Testis (tissue), 5 donors: ENCODE results near the gene LMO2. TPM values are rescaled to one million over a fixed set of nuclear protein-coding genes. Genes with fewer than 3 reads are reported as not detected.

Experiments used
- DNase-seq: peaks from one replicate; pipeline ENCODE4 v3.0.0-alpha.2; 2019
- H3K27ac ChIP-seq, 2 donors: fragments of 200-600 bp; sonication (generic); one replicate each; pipeline ENCODE4 v1.5.1; 2019
- H3K27me3 ChIP-seq: fragments of 200-600 bp; sonication (generic); one replicate; pipeline ENCODE4 v1.5.1; 2019
- H3K36me3 ChIP-seq: fragments of 200-600 bp; sonication (generic); one replicate; pipeline ENCODE4 v1.5.1; 2017; ENCODE audit warnings: low read depth; ENCODE audit errors: missing control alignments
- H3K4me1 ChIP-seq: fragments of 200-600 bp; sonication (generic); one replicate; pipeline ENCODE4 v1.5.1; 2019
- H3K4me3 ChIP-seq, 2 donors: fragments of 200-600 bp; sonication (generic); one replicate each; pipeline ENCODE4 v1.5.1; 2017 to 2019
- H3K9me3 ChIP-seq: fragments of 200-600 bp; sonication (generic); one replicate; pipeline ENCODE4 v1.5.1; 2017
- CTCF ChIP-seq, 3 experiments: fragments of 450-650 bp in 2 of 3; fragments of 200-600 bp in 1 of 3; sonication (generic) in 1 of 3; IDR thresholded peaks; one replicate each; pipeline ENCODE4 v1.5.1; 2016 to 2019; ENCODE audit warnings: antibody characterized with exemption in 3 of 3, mild to moderate bottlenecking in 2 of 3, moderate library complexity in 1 of 3
- POLR2A ChIP-seq: fragments of 450-650 bp; IDR thresholded peaks from one replicate; pipeline ENCODE4 v1.6.1; 2017; ENCODE audit warnings: antibody characterized with exemption, mild to moderate bottlenecking, moderate library complexity
- WGBS, 2 donors: methylation state at CpG; one replicate each; pipeline ENCODE4 v1.1.5; 2018; 5-methylcytosine and 5-hydroxymethylcytosine counted together
- intact Hi-C: fragments of 100-400 bp; cut with DNase I; formaldehyde crosslinking; loops from one replicate; pipeline ENCODE4 v1.15.1; 2023; ENCODE audit warnings: low total_unique reads
- long read RNA-seq, 2 donors: transcript quantifications; one replicate each; lab custom pipeline, GENCODE V29; 2026
- polyA plus RNA-seq: library from polyadenylated mRNA; stranded (reverse); fragments of 350-450 nt; fragmentation: Illumina TruSeq; extraction: RNeasy Lipid Tissue Mini Kit (QIAGEN cat#74804); gene quantifications from one replicate; pipeline ENCODE4 v1.2.3, GENCODE V29; 2014; ENCODE audit warnings: low read depth, low replicate concordance; ENCODE audit not compliant: insufficient read depth
- total RNA-seq, 2 donors: library from RNA; depleted of rRNA; stranded (reverse); fragments of >200 nt; gene quantifications; one replicate each; pipeline ENCODE4 v1.2.3, GENCODE V29; 2016

The LMO2 gene
- total RNA-seq: 1 to 10 TPM; 6.5 to 8.1 TPM
- polyA plus RNA-seq: 18.3 TPM
- long read RNA-seq, donor 1, transcript LMO2-202 (3 exons, 1,687 nt): major isoform, 20 of 35 reads
- long read RNA-seq, donor 1, partial matches to known transcripts: 0 of 35 reads
- long read RNA-seq, donor 1, other reads (novel, unspliced or antisense): 14 of 35 reads
- long read RNA-seq, donor 2, transcript LMO2-202 (3 exons, 1,687 nt): major isoform, 14 of 21 reads
- long read RNA-seq, donor 2, partial matches to known transcripts: 0 of 21 reads
- long read RNA-seq, donor 2, other reads (novel, unspliced or antisense): 7 of 21 reads

GRCh38 chr11:33891714-33892327 is at the start of gene LMO2:
TSS of gene LMO2 (minus strand) at chr11:33892076. CDS start at chr11:33869716, 22,360 bp downstream.
- Histone ChIP-seq H3K27me3 (no peaks in the 10 kb centered on the region), H3K36me3 (no peaks in the 10 kb centered on the region), H3K9me3 (no peaks in the 10 kb centered on the region), H3K4me3 (no peak within 1 kb of the TSS), H3K4me1 (no peaks in the 10 kb centered on the region), H3K27ac (no peak within 1 kb of the TSS)
- DNase-seq: no peak
- WGBS, 2 donors: 76 to 87% methylated on average over 9 of the region's 9 CpGs
- TF ChIP-seq CTCF (IDR thresholded peaks at IDR 0.05): no peak
- TF ChIP-seq POLR2A: no peak
- intact Hi-C loops: no loop called here

- DNase-seq: no peak
- Histone ChIP-seq H3K27ac (no peak overlapping the region), H3K27me3 (no peaks in the 10 kb centered on the region), H3K36me3 (no peaks in the 10 kb centered on the region), H3K4me1 (peaks cover 9% of the 10 kb centered on the region), H3K9me3 (no peaks in the 10 kb centered on the region), H3K4me3 (no peak overlapping the region)
- 78 to 87% methylated on average over 2 of the region's 2 CpGs for WGBS, 2 donors
- intact Hi-C loops: no loop called here
- TF ChIP-seq POLR2A (no peak), CTCF (IDR thresholded peaks at IDR 0.05) (no peak)
Measured at GRCh38 chr11:33940538-33940815, 48.6 kb upstream of the LMO2 start.

- 32 to 58% methylated on average over 15 of the region's 15 CpGs for WGBS, 2 donors
- no peaks in the 10 kb centered on the region for H3K36me3 ChIP-seq
- no peak overlapping the region for H3K4me3 ChIP-seq
- TF ChIP-seq POLR2A (no peak), CTCF (IDR thresholded peaks at IDR 0.05) (no peak)
- intact Hi-C loops: no loop called here
- no peak overlapping the region for H3K27ac ChIP-seq
- H3K4me1 ChIP-seq: peaks cover 9% of the 10 kb centered on the region
- H3K9me3 ChIP-seq: no peaks in the 10 kb centered on the region
- peak; percentile 45 for DNase-seq
- H3K27me3 ChIP-seq: no peaks in the 10 kb centered on the region
Measured at GRCh38 chr11:33936725-33937604, 45.1 kb upstream of the LMO2 start.

- no peak for DNase-seq
- H3K27me3 ChIP-seq: no peaks in the 10 kb centered on the region
- no peak overlapping the region for H3K4me3 ChIP-seq
- intact Hi-C loops: no loop called here
- no peaks in the 10 kb centered on the region for H3K36me3 ChIP-seq
- no peaks in the 10 kb centered on the region for H3K9me3 ChIP-seq
- 85 to 88% methylated on average over 14 of the region's 14 CpGs for WGBS, 2 donors
- TF ChIP-seq POLR2A (no peak), CTCF (IDR thresholded peaks at IDR 0.05) (no peak)
- no peak overlapping the region for H3K27ac ChIP-seq
- peaks cover 9% of the 10 kb centered on the region for H3K4me1 ChIP-seq
Measured at GRCh38 chr11:33935461-33936456, 43.9 kb upstream of the LMO2 start.
